ENCODE results near the gene DCAF11.
A peak's percentile ranks its signal among the peaks of the same experiment; 100 is the strongest.

The DCAF11 gene

GRCh38 chr14:24106672-24107271 is 7.8 kb upstream of the DCAF11 start:
- in situ Hi-C loops (cut with HindIII; ENCODE audit: low pct_unique_long_range_greater_than_20kb, low sequenced_read_pairs): no loop called here
- no peak for DNase-seq (ENCODE audit: low read depth in 1 of 2, low spot score in 1 of 2)
- no peak for TF ChIP-seq JUND (IDR thresholded peaks at IDR 0.05; ENCODE audit: low read depth)

GRCh38 chr14:24108336-24108874 is 6.2 kb upstream of the DCAF11 start:
- TF ChIP-seq JUND (IDR thresholded peaks at IDR 0.05; ENCODE audit: low read depth): no peak
- in situ Hi-C loops (cut with HindIII; ENCODE audit: low pct_unique_long_range_greater_than_20kb, low sequenced_read_pairs): no loop called here
- DNase-seq (ENCODE audit: low read depth in 1 of 2, low spot score in 1 of 2): no peak

- in situ Hi-C loops (cut with HindIII; ENCODE audit: low pct_unique_long_range_greater_than_20kb, low sequenced_read_pairs): no loop called here
- no peak for DNase-seq (ENCODE audit: low read depth in 1 of 2, low spot score in 1 of 2)
- no peak for TF ChIP-seq JUND (IDR thresholded peaks at IDR 0.05; ENCODE audit: low read depth)
Measured at GRCh38 chr14:24110060-24110459, 4.5 kb upstream of the DCAF11 start.

GRCh38 chr14:24110523-24110922 is 4.1 kb upstream of the DCAF11 start:
- no peak for DNase-seq (ENCODE audit: low read depth in 1 of 2, low spot score in 1 of 2)
- TF ChIP-seq JUND (IDR thresholded peaks at IDR 0.05; ENCODE audit: low read depth): no peak
- in situ Hi-C loops (cut with HindIII; ENCODE audit: low pct_unique_long_range_greater_than_20kb, low sequenced_read_pairs): no loop called here

GRCh38 chr14:24113379-24113800 is 1.2 kb upstream of the DCAF11 start:
- DNase-seq (ENCODE audit: low read depth in 1 of 2, low spot score in 1 of 2): no peak
- in situ Hi-C loops (cut with HindIII; ENCODE audit: low pct_unique_long_range_greater_than_20kb, low sequenced_read_pairs): no loop called here
- TF ChIP-seq JUND (IDR thresholded peaks at IDR 0.05; ENCODE audit: low read depth): no peak

GRCh38 chr14:24113801-24114531 is 611 bp upstream of the DCAF11 start:
- peak; percentile 16 to 88 for DNase-seq (ENCODE audit: low read depth in 1 of 2, low spot score in 1 of 2)
- in situ Hi-C loops (cut with HindIII; ENCODE audit: low pct_unique_long_range_greater_than_20kb, low sequenced_read_pairs): no loop called here
- TF ChIP-seq JUND (IDR thresholded peaks at IDR 0.05; ENCODE audit: low read depth): no peak

GRCh38 chr14:24115422-24116127 is 998 bp downstream of the DCAF11 start:
- in situ Hi-C loops (cut with HindIII; ENCODE audit: low pct_unique_long_range_greater_than_20kb, low sequenced_read_pairs): no loop called here
- no peak for DNase-seq (ENCODE audit: low read depth in 1 of 2, low spot score in 1 of 2)
- no peak for TF ChIP-seq JUND (IDR thresholded peaks at IDR 0.05; ENCODE audit: low read depth)

GRCh38 chr14:24116128-24116814 is 1.7 kb downstream of the DCAF11 start:
- no peak for TF ChIP-seq JUND (IDR thresholded peaks at IDR 0.05; ENCODE audit: low read depth)
- DNase-seq (ENCODE audit: low read depth in 1 of 2, low spot score in 1 of 2): no peak
- in situ Hi-C loops (cut with HindIII; ENCODE audit: low pct_unique_long_range_greater_than_20kb, low sequenced_read_pairs): no loop called here

GRCh38 chr14:24117179-24117578 is 2.6 kb downstream of the DCAF11 start:
- no peak for DNase-seq (ENCODE audit: low read depth in 1 of 2, low spot score in 1 of 2)
- in situ Hi-C loops (cut with HindIII; ENCODE audit: low pct_unique_long_range_greater_than_20kb, low sequenced_read_pairs): no loop called here
- no peak for TF ChIP-seq JUND (IDR thresholded peaks at IDR 0.05; ENCODE audit: low read depth)

GRCh38 chr14:24119691-24120090 is 5.1 kb downstream of the DCAF11 start:
- in situ Hi-C loops (cut with HindIII; ENCODE audit: low pct_unique_long_range_greater_than_20kb, low sequenced_read_pairs): no loop called here
- no peak for DNase-seq (ENCODE audit: low read depth in 1 of 2, low spot score in 1 of 2)
- no peak for TF ChIP-seq JUND (IDR thresholded peaks at IDR 0.05; ENCODE audit: low read depth)

- in situ Hi-C loops (cut with HindIII; ENCODE audit: low pct_unique_long_range_greater_than_20kb, low sequenced_read_pairs): no loop called here
- TF ChIP-seq JUND (IDR thresholded peaks at IDR 0.05; ENCODE audit: low read depth): no peak
- DNase-seq (ENCODE audit: low read depth in 1 of 2, low spot score in 1 of 2): no peak
Measured at GRCh38 chr14:24121210-24121609, 6.6 kb downstream of the DCAF11 start.

- in situ Hi-C loops (cut with HindIII; ENCODE audit: low pct_unique_long_range_greater_than_20kb, low sequenced_read_pairs): no loop called here
- no peak for DNase-seq (ENCODE audit: low read depth in 1 of 2, low spot score in 1 of 2)
- no peak for TF ChIP-seq JUND (IDR thresholded peaks at IDR 0.05; ENCODE audit: low read depth)
Measured at GRCh38 chr14:24122416-24122815, 7.8 kb downstream of the DCAF11 start.

All from T47D (cell line).